ENCODE results near the gene MTMR6. TPM values are rescaled to one million over a fixed set of nuclear protein-coding genes. Genes with fewer than 3 reads are reported as not detected.

The MTMR6 gene
- total RNA-seq, 1 donor from 2014 or later = 22.1 TPM

DNA sequence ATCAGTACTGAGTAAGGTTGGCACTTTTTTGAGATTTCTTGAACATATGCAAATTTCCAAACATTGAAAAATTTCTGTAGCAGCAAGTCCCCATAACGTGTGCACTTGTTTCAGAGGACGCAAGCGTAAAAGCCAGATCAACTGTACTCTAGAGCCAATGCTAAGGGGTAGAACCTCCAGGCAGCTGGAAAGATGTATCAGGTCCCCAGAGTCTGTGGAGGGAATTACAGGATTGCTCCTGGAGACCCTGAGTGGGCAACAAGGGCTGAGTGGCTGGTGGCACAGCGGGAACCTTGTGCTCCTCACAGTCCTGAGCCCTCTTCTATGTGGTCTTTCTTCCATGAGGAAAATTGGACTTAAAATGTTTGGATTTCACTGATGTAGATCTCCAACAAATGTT is 61.3 kb downstream of the MTMR6 start:
- no peaks in the 10 kb centered on the region for H3K36me3 ChIP-seq (ENCODE audit: control insufficient read depth, insufficient read depth, low read length)
- peaks cover 1% of the 10 kb centered on the region for H3K27me3 ChIP-seq (ENCODE audit: control insufficient read depth, insufficient read depth, low read length)
- no peak overlapping the region for H3K4me3 ChIP-seq (ENCODE audit: low read depth, low read length)
- FAIRE-seq (no peak), DNase-seq (ENCODE audit: low read depth) (no peak)
- TF ChIP-seq, protein P1, sequence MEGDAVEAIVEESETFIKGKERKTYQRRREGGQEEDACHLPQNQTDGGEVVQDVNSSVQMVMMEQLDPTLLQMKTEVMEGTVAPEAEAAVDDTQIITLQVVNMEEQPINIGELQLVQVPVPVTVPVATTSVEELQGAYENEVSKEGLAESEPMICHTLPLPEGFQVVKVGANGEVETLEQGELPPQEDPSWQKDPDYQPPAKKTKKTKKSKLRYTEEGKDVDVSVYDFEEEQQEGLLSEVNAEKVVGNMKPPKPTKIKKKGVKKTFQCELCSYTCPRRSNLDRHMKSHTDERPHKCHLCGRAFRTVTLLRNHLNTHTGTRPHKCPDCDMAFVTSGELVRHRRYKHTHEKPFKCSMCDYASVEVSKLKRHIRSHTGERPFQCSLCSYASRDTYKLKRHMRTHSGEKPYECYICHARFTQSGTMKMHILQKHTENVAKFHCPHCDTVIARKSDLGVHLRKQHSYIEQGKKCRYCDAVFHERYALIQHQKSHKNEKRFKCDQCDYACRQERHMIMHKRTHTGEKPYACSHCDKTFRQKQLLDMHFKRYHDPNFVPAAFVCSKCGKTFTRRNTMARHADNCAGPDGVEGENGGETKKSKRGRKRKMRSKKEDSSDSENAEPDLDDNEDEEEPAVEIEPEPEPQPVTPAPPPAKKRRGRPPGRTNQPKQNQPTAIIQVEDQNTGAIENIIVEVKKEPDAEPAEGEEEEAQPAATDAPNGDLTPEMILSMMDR (IDR thresholded peaks at IDR 0.05; ENCODE audit: insufficient read depth, low read length, severe bottlenecking) = no peak

DNA sequence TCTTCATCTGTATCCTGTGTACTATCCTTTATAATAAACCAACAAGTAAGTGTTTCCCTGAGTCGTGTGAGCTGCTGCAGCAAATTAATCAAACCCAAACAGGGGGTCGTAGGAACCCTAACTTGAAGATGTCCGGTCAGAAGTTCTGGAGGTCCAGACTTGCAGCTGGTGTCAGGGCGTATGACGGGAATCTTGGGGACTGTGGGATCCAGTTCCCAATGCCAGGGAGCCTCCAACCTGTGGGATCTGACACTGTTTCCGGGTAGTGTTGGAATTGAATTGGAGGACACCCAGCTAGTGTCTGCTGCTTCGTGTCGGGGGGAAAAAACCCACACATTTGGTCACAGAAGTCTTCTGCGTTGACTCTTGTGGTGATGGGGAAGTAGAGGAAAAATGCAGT is 63.1 kb downstream of the MTMR6 start:
- TF ChIP-seq, protein P1 (IDR thresholded peaks at IDR 0.05; ENCODE audit: insufficient read depth, low read length, severe bottlenecking) = no peak
- no peak for DNase-seq (ENCODE audit: low read depth)
- no peak overlapping the region for H3K4me3 ChIP-seq (ENCODE audit: low read depth, low read length)
- no peaks in the 10 kb centered on the region for H3K36me3 ChIP-seq (ENCODE audit: control insufficient read depth, insufficient read depth, low read length)
- peaks cover 1% of the 10 kb centered on the region for H3K27me3 ChIP-seq (ENCODE audit: control insufficient read depth, insufficient read depth, low read length)
- FAIRE-seq = no peak

DNA sequence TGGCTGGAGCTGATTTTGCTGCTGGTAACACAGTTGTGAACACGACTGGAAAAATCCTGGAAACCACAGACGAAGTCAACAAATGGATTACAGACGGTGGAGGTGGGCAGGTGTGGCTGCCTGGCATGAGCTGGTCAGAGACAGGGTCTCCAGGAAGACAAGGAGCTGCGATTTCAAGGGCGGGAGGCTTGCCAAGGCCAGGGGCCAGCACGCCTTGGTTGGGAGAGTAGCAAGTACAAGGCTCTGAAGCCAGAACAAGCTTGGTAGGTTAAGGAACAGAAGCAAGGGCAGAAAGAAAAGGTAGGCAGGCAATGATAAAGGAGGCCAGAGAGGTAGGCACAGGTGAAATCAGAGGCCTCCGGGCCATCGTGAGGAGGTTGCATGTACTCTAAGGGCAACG is 64.5 kb downstream of the MTMR6 start:
- TF ChIP-seq, protein P1 (IDR thresholded peaks at IDR 0.05; ENCODE audit: insufficient read depth, low read length, severe bottlenecking) = no peak
- H3K27me3 ChIP-seq (ENCODE audit: control insufficient read depth, insufficient read depth, low read length) = no peaks in the 10 kb centered on the region
- no peaks in the 10 kb centered on the region for H3K36me3 ChIP-seq (ENCODE audit: control insufficient read depth, insufficient read depth, low read length)
- FAIRE-seq (no peak), DNase-seq (ENCODE audit: low read depth) (no peak)
- H3K4me3 ChIP-seq (ENCODE audit: low read depth, low read length) = no peak overlapping the region

DNA sequence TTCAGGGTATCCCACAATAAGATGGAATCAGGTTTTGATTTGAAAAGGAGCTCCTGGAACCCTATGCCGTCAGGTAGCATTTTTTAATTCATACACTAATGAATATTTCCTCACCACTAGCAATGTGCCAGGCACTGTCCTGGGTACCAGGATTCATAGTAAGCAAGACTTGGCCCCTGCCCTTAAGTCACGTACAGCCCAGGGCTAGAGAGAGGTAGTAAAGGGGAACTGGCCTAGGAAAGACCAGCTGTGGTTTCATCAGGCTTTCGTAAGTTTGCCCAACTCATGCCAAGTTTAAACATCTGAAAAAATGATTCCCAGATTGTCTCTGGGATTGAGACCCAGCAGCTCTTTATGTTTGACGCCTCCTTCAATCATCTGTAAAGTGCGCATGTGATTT is 69.3 kb downstream of the MTMR6 start:
- Histone ChIP-seq H3K27me3 (ENCODE audit: control insufficient read depth, insufficient read depth, low read length) (no peaks in the 10 kb centered on the region), H3K36me3 (ENCODE audit: control insufficient read depth, insufficient read depth, low read length) (no peaks in the 10 kb centered on the region), H3K4me3 (ENCODE audit: low read depth, low read length) (no peak overlapping the region)
- TF ChIP-seq, protein P1 (IDR thresholded peaks at IDR 0.05; ENCODE audit: insufficient read depth, low read length, severe bottlenecking) = no peak
- DNase-seq (ENCODE audit: low read depth) = no peak
- FAIRE-seq = no peak

DNA sequence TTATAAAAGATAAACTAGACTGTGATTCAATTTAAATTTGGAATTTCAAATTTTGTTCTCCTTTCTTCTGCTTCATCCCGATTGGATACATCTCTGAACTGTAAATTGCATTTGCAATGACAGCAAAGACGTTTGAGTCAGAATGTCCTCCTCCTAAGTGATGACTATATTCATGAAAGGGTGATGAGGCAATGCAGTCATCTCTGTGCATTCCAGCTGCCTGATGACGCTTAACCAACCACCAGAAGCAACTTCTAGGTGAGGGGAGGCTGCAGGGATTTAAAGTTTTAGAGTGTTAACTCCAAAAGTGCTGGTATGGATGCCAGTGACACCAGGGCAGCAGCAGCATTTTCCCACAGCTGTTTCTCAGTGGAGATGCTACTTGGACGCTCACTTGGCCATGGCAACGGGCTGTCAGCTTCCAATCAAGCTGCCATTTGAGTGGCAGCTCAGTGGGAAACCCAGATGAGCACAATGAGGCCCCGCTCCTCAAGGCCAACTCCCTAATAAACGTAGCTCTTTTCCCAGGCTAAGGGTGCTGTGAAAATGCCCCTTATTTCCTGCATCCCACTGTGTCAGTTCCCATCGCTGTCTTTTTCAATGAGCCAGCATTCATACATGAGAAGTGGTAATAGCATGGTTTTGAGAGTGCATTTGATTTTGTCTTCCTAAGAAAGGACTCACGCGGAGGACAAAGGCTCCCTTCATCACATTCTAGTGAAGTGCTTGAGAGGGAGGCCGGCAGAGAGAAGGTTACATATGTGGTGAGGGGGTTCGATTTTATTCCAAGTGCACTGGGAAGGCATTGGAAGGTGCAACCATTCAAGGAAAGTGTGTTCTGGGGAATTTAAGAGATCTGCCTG is 70.0 kb downstream of the MTMR6 start:
- DNase-seq (ENCODE audit: low read depth) = peak; percentile 73
- Histone ChIP-seq H3K27me3 (ENCODE audit: control insufficient read depth, insufficient read depth, low read length) (no peaks in the 10 kb centered on the region), H3K36me3 (ENCODE audit: control insufficient read depth, insufficient read depth, low read length) (no peaks in the 10 kb centered on the region), H3K4me3 (ENCODE audit: low read depth, low read length) (no peak overlapping the region)
- TF ChIP-seq, protein P1 (IDR thresholded peaks at IDR 0.05; ENCODE audit: insufficient read depth, low read length, severe bottlenecking) = no peak
- FAIRE-seq = no peak

DNA sequence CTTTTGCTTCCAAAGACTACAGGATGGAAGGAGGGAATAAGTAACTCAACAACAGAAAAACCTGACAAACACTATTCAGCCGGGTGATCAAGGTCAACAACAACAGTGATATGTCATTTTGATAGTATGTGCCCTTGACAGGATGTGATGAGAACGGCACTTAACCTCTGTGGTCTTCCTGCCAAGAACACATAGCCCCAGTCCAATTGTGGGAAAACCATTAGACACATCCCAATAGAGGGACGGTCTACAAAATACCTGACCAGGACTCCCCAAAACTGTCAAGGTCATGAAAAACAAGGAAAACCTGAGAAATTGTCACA is 72.1 kb downstream of the MTMR6 start:
- FAIRE-seq (peak; percentile 32), DNase-seq (ENCODE audit: low read depth) (no peak)
- H3K4me3 ChIP-seq (ENCODE audit: low read depth, low read length) = no peak overlapping the region
- H3K27me3 ChIP-seq (ENCODE audit: control insufficient read depth, insufficient read depth, low read length) = no peaks in the 10 kb centered on the region
- H3K36me3 ChIP-seq (ENCODE audit: control insufficient read depth, insufficient read depth, low read length) = no peaks in the 10 kb centered on the region
- TF ChIP-seq, protein P1 (IDR thresholded peaks at IDR 0.05; ENCODE audit: insufficient read depth, low read length, severe bottlenecking) = no peak

Measured in bronchial epithelial cell (primary cell).